ENCODE results near the gene SMCO2.

SMCO2 gene

DNA sequence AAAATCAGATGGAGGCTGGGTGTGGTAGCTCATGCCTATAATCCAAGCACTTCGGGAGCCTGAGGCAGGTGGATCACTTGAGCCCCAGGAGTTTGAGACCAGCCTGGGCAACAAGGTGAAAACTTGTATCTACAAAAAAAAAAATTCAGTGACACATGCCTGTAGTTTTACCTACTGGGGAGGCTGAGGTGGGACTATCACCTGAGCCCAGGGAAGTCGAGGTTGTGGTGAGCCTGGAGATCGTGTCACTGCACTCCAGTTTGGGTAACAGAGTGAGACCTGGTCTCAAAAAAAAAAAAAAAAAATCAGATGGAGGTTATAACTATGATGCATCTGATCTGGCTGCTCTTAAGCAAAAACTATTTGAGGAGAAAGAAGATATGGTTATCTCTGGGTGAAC, 50.9 kb downstream of the SMCO2 start:
- H3K36me3 Mint-ChIP-seq (ENCODE audit: low read depth), result no peaks in the 10 kb centered on the region
- no peaks in the 10 kb centered on the region for H3K27me3 Mint-ChIP-seq
- peaks cover 14% of the 10 kb centered on the region for H3K9me3 Mint-ChIP-seq
- H3K4me3 Mint-ChIP-seq, result no peak overlapping the region
- intact Hi-C loops (cut with micrococcal nuclease), result no loop called here
- no peaks in the 10 kb centered on the region for H3K4me1 Mint-ChIP-seq (ENCODE audit: low read depth)
- H3K27ac Mint-ChIP-seq, result no peak overlapping the region

DNA sequence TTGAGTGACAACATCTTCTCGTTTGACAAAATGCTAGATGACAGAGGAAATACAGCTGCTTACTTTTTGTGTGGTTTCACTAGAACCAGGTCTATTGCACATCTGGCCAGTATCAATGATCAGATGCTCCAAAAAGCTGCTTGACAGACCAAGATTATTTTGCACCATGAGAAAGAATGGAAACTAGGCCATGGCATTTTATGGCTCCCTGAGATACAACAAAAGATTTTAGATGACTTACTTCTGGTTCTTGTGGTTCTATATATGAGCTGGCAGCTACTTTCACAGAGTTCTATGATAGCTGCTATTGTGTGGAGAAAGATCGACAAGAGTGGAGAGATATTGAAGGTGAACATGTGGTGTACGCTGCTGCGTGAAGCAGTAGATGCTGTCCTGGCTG, 51.6 kb downstream of the SMCO2 start:
- Mint-ChIP-seq H3K36me3 (ENCODE audit: low read depth) (no peaks in the 10 kb centered on the region), H3K9me3 (peaks cover 20% of the 10 kb centered on the region), H3K4me1 (ENCODE audit: low read depth) (no peaks in the 10 kb centered on the region), H3K27ac (no peak overlapping the region), H3K27me3 (no peaks in the 10 kb centered on the region), H3K4me3 (no peak overlapping the region)
- intact Hi-C loops (cut with micrococcal nuclease), result no loop called here

- Mint-ChIP-seq H3K36me3 (ENCODE audit: low read depth) (no peaks in the 10 kb centered on the region), H3K27ac (no peak overlapping the region), H3K4me1 (ENCODE audit: low read depth) (no peaks in the 10 kb centered on the region), H3K27me3 (no peaks in the 10 kb centered on the region), H3K4me3 (no peak overlapping the region), H3K9me3 (peaks cover 22% of the 10 kb centered on the region)
- intact Hi-C loops (cut with micrococcal nuclease), result no loop called here
Observed at GRCh38 chr12:27498761-27499160, 52.2 kb downstream of the SMCO2 start.

GRCh38 chr12:27499377-27499776, 52.8 kb downstream of the SMCO2 start:
- H3K36me3 Mint-ChIP-seq (ENCODE audit: low read depth), result no peaks in the 10 kb centered on the region
- peaks cover 22% of the 10 kb centered on the region for H3K9me3 Mint-ChIP-seq
- H3K4me3 Mint-ChIP-seq, result no peak overlapping the region
- H3K27ac Mint-ChIP-seq, result no peak overlapping the region
- intact Hi-C loops (cut with micrococcal nuclease), result no loop called here
- no peaks in the 10 kb centered on the region for H3K27me3 Mint-ChIP-seq
- no peaks in the 10 kb centered on the region for H3K4me1 Mint-ChIP-seq (ENCODE audit: low read depth)

DNA sequence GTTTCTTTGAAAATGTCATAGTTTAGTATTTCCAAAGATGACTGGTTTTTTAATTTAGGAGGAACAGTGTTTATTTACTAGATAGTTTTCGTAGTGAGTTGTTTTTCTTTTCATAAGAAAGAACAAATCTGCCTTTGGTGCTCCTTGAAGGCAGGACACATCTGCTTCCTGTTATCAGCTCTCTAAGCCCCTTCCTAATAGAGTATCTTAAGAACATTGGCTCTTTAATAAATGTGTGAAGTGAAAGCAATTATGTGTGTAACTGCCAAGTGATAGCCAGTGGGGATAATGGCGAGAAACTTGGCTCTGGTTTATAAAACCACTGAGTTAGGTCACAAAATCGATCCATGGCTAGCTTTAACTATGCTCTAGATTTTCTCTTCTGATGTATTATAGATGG, 54.0 kb downstream of the SMCO2 start:
- intact Hi-C loops (cut with micrococcal nuclease), result no loop called here
- H3K4me3 Mint-ChIP-seq, result no peak overlapping the region

GRCh38 chr12:27502021-27502435, 55.5 kb downstream of the SMCO2 start:
- H3K4me3 Mint-ChIP-seq, result no peak overlapping the region
- intact Hi-C loops (cut with micrococcal nuclease), result no loop called here
- H3K36me3 Mint-ChIP-seq (ENCODE audit: low read depth), result no peaks in the 10 kb centered on the region
- H3K9me3 Mint-ChIP-seq, result peaks cover 30% of the 10 kb centered on the region
- no peaks in the 10 kb centered on the region for H3K4me1 Mint-ChIP-seq (ENCODE audit: low read depth)
- no peak overlapping the region for H3K27ac Mint-ChIP-seq
- H3K27me3 Mint-ChIP-seq, result no peaks in the 10 kb centered on the region

More for the DNA sequence above, 54.0 kb downstream of the SMCO2 start:
- Mint-ChIP-seq H3K27ac (no peak overlapping the region), H3K9me3 (peaks cover 22% of the 10 kb centered on the region), H3K36me3 (ENCODE audit: low read depth) (no peaks in the 10 kb centered on the region), H3K4me1 (ENCODE audit: low read depth) (no peaks in the 10 kb centered on the region), H3K27me3 (no peaks in the 10 kb centered on the region)

GRCh38 chr12:27504507-27504906, 58.0 kb downstream of the SMCO2 start:
- H3K4me1 Mint-ChIP-seq (ENCODE audit: low read depth), result no peaks in the 10 kb centered on the region
- no peaks in the 10 kb centered on the region for H3K27me3 Mint-ChIP-seq
- intact Hi-C loops (cut with micrococcal nuclease), result no loop called here
- peaks cover 17% of the 10 kb centered on the region for H3K9me3 Mint-ChIP-seq
- no peaks in the 10 kb centered on the region for H3K36me3 Mint-ChIP-seq (ENCODE audit: low read depth)
- H3K27ac Mint-ChIP-seq, result no peak overlapping the region
- no peak overlapping the region for H3K4me3 Mint-ChIP-seq

DNA sequence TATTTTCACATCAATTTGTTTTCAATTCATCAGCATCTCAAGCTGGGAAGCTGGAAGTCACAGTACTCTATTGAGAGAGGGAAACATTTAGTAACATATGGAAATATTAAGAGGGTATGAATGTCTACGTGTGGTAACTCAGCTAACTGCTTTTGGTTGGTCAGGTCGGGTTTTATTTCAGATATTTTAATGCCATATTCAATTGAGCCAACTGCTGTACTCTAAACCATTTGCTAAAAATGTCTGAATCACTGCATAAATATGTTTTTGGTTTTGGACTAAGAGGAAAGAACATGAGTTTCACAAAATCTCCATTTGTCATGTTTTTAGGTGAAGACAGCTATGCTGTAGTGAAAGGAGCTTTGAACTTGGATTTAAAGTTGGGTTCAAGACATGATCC, 58.6 kb downstream of the SMCO2 start:
- no peak overlapping the region for H3K27ac Mint-ChIP-seq
- H3K4me1 Mint-ChIP-seq (ENCODE audit: low read depth), result no peaks in the 10 kb centered on the region
- no peaks in the 10 kb centered on the region for H3K36me3 Mint-ChIP-seq (ENCODE audit: low read depth)
- intact Hi-C loops (cut with micrococcal nuclease), result no loop called here
- H3K4me3 Mint-ChIP-seq, result no peak overlapping the region
- peaks cover 17% of the 10 kb centered on the region for H3K9me3 Mint-ChIP-seq
- no peaks in the 10 kb centered on the region for H3K27me3 Mint-ChIP-seq

DNA sequence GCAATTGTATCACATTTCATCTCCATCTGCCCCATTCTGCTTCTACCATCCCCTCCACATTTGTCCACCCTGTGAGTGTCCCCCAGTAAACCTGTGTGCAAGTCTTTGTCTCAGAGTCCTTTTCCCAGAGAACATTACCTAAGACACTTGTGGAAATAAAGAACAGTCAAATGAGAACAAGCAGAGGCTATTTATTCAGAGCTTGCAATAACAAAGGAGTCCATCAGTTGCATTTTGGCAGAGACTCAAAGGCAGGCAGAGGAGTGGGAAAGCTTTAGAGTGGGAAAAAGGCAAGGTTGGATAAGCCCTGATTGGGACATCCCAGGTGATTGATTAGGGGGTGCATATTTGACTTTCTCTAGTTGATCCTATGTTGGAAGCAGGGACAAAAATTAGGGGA, 59.2 kb downstream of the SMCO2 start:
- H3K9me3 Mint-ChIP-seq, result peaks cover 17% of the 10 kb centered on the region
- H3K27ac Mint-ChIP-seq, result no peak overlapping the region
- no peak overlapping the region for H3K4me3 Mint-ChIP-seq
- no peaks in the 10 kb centered on the region for H3K4me1 Mint-ChIP-seq (ENCODE audit: low read depth)
- intact Hi-C loops (cut with micrococcal nuclease), result no loop called here
- H3K36me3 Mint-ChIP-seq (ENCODE audit: low read depth), result no peaks in the 10 kb centered on the region
- H3K27me3 Mint-ChIP-seq, result no peaks in the 10 kb centered on the region

GRCh38 chr12:27506645-27507189, 60.2 kb downstream of the SMCO2 start:
- Mint-ChIP-seq H3K4me3 (no peak overlapping the region), H3K4me1 (ENCODE audit: low read depth) (no peaks in the 10 kb centered on the region), H3K36me3 (ENCODE audit: low read depth) (no peaks in the 10 kb centered on the region), H3K27ac (no peak overlapping the region), H3K9me3 (peaks cover 17% of the 10 kb centered on the region), H3K27me3 (no peaks in the 10 kb centered on the region)
- intact Hi-C loops (cut with micrococcal nuclease), result no loop called here

DNA sequence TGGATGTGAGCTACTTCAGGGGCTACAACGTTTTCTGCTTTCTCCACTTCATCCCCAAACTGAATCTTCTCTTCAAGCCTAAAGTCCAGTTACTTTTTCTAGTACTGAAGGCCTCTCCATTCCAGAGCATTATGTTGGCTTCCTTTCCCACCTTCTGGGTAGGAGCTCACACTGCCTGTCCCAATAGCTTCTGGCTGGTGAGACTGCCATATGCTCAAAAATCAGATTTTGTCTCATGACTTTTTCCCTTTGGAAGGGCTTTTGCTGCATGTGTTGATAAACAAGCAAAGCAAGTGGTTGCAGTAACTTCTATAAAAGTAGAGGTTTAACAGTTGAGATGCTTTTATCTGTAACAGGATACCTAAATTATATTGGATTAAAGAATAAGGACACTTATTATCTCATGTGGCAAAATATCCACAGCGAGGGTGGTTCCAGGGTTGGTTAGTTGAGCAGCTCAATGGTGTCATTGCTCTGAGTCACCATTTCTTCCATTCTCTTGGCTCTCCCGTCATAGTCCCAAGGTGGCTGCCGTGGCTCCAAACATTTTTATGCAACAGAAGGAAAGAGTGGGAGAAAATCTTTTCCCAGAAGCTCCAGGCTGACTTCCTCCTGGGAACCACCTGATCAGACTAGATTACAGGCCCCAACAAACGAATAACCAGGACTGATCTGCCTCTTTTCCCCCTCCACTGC, 62.3 kb downstream of the SMCO2 start:
- H3K4me3 Mint-ChIP-seq, result no peak overlapping the region
- peaks cover 8% of the 10 kb centered on the region for H3K9me3 Mint-ChIP-seq
- no peak overlapping the region for H3K27ac Mint-ChIP-seq
- intact Hi-C loops (cut with micrococcal nuclease), result no loop called here
- H3K36me3 Mint-ChIP-seq (ENCODE audit: low read depth), result no peaks in the 10 kb centered on the region
- H3K27me3 Mint-ChIP-seq, result no peaks in the 10 kb centered on the region
- H3K4me1 Mint-ChIP-seq (ENCODE audit: low read depth), result no peaks in the 10 kb centered on the region

GRCh38 chr12:27511031-27511722, 64.6 kb downstream of the SMCO2 start:
- H3K4me1 Mint-ChIP-seq (ENCODE audit: low read depth), result no peaks in the 10 kb centered on the region
- no peak overlapping the region for H3K4me3 Mint-ChIP-seq
- no peak overlapping the region for H3K27ac Mint-ChIP-seq
- H3K27me3 Mint-ChIP-seq, result no peaks in the 10 kb centered on the region
- H3K9me3 Mint-ChIP-seq, result peaks cover 8% of the 10 kb centered on the region
- intact Hi-C loops (cut with micrococcal nuclease), result no loop called here
- no peaks in the 10 kb centered on the region for H3K36me3 Mint-ChIP-seq (ENCODE audit: low read depth)

DNA sequence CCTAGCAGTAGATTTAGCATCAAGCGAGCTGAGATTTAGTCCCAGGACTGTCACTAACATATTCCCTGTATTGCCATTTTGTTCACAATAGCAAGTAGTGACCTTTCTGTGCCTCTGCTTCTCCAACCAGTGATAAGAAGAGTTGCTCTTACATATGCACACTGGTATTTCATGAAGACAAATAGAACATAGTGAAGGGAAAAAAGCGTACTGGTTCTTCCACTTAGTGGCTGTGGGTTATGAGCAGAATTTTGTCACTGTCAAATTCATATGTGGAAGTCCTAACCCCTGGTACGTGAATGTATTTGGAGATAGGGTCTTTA, 65.1 kb downstream of the SMCO2 start:
- Mint-ChIP-seq H3K9me3 (peaks cover 4% of the 10 kb centered on the region), H3K36me3 (ENCODE audit: low read depth) (no peaks in the 10 kb centered on the region), H3K4me1 (ENCODE audit: low read depth) (no peaks in the 10 kb centered on the region), H3K4me3 (no peak overlapping the region), H3K27ac (no peak overlapping the region), H3K27me3 (no peaks in the 10 kb centered on the region)
- intact Hi-C loops (cut with micrococcal nuclease), result no loop called here

- intact Hi-C loops (cut with micrococcal nuclease), result no loop called here
- Mint-ChIP-seq H3K36me3 (ENCODE audit: low read depth) (no peaks in the 10 kb centered on the region), H3K27ac (no peak overlapping the region), H3K4me1 (ENCODE audit: low read depth) (no peaks in the 10 kb centered on the region), H3K4me3 (no peak overlapping the region), H3K27me3 (no peaks in the 10 kb centered on the region), H3K9me3 (no peaks in the 10 kb centered on the region)
Observed at GRCh38 chr12:27513155-27513824, 66.8 kb downstream of the SMCO2 start.
